ENCODE data around the gene ANXA2.
"Not testable (repeated sequence)": the region's sequence is repeated elsewhere in the genome, so short reads cannot be mapped to it uniquely, and the experiment has no call there.

ANXA2 gene

DNA sequence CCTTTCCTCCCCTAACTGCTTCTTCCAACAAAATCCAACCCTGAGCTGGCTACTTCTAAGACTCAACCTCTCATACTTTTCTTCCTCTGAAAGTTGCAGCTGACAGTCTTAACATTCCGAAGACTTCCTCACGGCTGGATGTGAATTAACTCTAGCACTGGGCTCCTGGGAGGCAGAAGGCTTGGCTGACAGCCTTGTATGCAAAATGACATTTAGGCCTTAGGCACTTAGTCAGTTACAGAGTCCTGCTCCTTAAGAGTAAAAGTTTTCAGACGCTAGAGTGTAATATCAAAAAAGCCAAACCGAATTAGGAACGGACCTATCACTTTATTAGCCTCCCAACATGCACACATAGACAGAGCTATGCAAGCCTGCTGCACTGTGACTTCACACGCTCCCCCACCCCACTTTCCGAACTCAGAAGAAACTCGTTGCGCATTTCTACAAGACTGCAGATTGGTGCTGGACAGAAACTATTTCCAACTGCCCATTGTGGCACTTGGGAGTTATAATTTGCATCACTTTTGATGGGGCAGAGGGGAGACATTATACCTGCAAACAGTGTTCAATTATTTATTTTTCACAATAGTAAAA lies 15.5 kb upstream of the ANXA2 start:
- TF ChIP-seq, protein P1, sequence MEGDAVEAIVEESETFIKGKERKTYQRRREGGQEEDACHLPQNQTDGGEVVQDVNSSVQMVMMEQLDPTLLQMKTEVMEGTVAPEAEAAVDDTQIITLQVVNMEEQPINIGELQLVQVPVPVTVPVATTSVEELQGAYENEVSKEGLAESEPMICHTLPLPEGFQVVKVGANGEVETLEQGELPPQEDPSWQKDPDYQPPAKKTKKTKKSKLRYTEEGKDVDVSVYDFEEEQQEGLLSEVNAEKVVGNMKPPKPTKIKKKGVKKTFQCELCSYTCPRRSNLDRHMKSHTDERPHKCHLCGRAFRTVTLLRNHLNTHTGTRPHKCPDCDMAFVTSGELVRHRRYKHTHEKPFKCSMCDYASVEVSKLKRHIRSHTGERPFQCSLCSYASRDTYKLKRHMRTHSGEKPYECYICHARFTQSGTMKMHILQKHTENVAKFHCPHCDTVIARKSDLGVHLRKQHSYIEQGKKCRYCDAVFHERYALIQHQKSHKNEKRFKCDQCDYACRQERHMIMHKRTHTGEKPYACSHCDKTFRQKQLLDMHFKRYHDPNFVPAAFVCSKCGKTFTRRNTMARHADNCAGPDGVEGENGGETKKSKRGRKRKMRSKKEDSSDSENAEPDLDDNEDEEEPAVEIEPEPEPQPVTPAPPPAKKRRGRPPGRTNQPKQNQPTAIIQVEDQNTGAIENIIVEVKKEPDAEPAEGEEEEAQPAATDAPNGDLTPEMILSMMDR (conservative IDR thresholded peaks at IDR 0.05; ENCODE audit: control insufficient read depth, insufficient read depth, low read depth, low read length) = no peak
- peak; percentile 49 for DNase-seq (ENCODE audit: low read depth)
- H3K4me3 ChIP-seq (ENCODE audit: control insufficient read depth, low read depth, low read length) = no peak overlapping the region

DNA sequence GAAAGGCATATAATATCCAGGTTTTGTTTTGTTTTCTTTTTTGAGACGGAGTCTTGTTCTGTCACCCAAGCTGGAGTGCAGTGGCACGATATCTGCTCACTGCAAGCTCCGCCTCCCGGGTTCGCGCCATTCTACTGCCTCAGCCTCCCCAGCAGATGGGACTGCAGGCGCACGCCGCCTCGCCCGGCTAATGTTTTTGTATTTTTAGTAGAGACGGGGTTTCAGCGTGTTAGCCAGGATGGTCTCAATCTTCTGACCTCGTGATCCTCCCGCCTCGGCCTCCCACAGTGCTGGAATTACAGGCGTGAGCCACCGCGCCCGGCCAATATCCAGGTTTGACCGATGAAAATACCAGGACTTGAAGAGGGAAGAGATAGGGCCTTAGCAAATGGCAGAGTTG lies 15.0 kb upstream of the ANXA2 start:
- not testable (repeated sequence) for DNase-seq (ENCODE audit: low read depth); H3K4me3 ChIP-seq (ENCODE audit: control insufficient read depth, low read depth, low read length)

DNA sequence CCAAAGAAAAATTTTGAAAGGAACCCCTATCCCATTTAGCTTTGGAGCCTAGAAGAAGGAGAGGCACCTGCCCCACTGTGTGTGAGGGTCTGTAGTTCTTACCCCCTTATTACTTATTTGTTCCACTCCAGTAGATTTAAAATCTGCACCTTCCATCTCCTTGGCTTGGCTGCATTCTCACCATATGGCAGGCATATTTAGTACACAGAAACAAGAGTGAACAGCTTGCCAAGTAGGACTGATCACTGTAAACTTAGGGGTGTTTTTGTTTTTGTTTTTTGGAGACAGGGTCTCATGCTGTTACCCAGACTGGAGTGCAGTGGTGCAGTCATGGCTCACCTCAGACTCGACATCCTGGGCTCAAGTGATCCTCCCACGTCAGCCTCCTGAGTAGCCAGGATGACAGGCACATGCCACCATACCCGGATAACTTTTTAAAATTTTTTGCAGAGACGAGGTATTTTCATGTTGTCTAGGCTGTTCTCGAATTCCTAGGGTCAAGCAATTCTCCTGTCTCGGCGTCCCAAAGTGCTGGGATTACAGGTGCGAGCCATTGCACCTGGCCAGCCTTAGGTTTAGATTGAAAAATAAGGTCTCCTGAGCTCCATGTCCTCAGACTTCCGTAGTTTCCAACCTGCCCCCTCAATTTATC lies 14.1 kb upstream of the ANXA2 start:
- H3K4me3 ChIP-seq (ENCODE audit: control insufficient read depth, low read depth, low read length) = no peak overlapping the region
- TF ChIP-seq, protein P1 (conservative IDR thresholded peaks at IDR 0.05; ENCODE audit: control insufficient read depth, insufficient read depth, low read depth, low read length) = no peak
- DNase-seq (ENCODE audit: low read depth) = no peak

DNA sequence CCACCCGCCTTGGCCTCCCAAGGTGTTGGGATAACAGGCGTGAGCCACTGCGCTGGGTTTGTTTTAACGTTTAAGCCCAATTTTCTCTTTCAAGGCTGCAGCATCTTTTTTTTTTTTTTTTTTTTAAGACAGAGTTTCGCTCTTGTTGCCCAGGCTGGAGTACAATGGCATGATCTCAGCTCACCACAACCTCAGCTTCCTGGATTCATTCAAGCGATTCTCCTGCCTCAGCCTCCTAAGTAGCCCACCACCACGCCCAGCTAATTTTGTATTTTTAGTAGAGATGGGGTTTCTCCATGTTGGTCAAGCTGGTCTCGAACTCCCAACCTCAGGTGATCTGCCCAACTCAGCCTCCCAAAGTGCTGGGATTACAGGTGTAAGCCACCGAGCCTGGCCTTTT lies 12.6 kb upstream of the ANXA2 start:
- H3K4me3 ChIP-seq (ENCODE audit: control insufficient read depth, low read depth, low read length); DNase-seq (ENCODE audit: low read depth): not testable (repeated sequence)

DNA sequence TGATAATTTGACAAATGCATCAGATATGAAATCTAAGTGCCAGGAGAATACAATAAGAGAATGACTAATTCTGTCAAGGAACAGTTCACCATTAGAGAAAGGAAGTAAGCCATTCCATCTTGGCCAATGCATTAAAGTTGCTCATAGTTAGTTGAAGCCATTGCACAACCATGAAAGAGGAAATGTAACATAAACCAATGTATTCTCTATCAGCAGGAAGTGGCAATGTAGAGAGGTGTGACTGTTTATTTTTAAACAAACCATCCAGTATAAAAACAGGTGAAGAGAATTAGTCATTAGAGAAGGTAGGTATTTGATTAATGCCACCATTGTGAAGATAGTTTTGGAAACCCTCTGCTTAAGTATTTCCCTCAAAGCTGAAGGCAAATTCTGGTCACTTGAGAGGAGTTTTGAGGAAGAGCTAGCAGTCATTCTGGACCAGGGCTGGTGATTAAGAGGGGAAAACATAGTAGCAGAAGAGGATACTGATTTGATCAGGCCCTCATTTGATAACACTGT lies 10.7 kb upstream of the ANXA2 start:
- peak; percentile 93 for DNase-seq (ENCODE audit: low read depth)
- TF ChIP-seq, protein P1 (conservative IDR thresholded peaks at IDR 0.05; ENCODE audit: control insufficient read depth, insufficient read depth, low read depth, low read length) = no peak
- no peak overlapping the region for H3K4me3 ChIP-seq (ENCODE audit: control insufficient read depth, low read depth, low read length)

DNA sequence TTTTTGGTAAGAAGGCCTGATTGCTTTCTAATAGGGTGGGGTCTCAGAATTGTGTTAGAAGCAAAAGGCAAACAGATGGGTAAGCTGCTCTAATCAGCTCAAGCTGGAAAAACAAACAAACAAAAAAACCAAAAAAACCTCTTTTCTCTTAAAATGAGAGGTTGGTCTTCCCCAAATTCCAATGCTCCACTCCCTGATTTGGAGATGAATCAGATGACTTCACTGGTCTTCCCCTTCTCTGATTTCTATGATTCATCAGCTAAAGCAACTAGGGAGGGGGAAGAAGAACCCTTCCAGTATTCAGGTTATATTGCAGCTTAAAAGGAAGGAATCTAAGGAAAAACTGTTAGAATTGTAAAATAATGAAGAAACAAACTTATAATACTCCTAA lies 9.6 kb upstream of the ANXA2 start:
- TF ChIP-seq, protein P1 (conservative IDR thresholded peaks at IDR 0.05; ENCODE audit: control insufficient read depth, insufficient read depth, low read depth, low read length) = no peak
- peak; percentile 92 for DNase-seq (ENCODE audit: low read depth)
- no peak overlapping the region for H3K4me3 ChIP-seq (ENCODE audit: control insufficient read depth, low read depth, low read length)

DNA sequence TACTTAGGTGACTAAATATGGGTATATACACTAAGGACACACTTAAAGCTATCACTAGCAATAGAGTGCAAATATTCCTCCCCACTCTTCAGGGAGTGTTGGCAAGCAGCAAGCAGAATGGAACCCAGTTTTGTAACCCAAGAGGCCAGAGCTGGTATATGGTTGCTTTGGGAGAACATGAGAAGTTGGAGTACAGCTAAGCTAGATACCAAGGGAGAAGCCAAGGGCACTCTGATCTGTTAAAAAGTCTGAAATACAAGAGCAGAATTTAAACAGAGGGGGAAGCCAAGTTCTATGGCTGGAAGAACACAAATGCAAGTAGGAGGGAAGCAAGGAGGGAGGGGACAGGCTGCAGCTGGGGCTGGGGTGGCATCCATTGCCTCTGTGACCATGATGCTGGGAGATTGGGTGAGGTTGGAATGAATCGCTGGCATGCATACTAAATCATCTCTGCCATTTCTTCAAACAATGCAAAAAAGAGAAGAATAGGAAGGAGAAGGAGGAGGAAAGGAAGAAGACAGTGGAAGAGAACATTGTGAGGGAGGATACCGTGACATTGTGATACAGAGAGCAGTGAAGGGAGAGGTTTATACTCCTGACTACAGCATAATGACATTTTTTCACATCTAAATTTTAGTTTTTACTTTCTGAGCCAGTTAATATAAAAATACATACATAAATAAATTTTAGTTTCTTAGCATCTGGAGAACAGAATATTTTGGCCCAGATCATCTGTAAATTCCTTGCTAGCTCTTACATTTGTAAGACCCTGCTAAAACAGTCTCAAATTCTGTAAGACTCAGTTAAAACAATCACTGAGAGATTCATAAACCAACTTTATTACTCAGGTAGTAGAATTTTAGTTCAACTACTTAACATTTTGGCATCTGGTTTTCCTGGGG lies 9.0 kb upstream of the ANXA2 start:
- H3K4me3 ChIP-seq (ENCODE audit: control insufficient read depth, low read depth, low read length) = no peak overlapping the region
- DNase-seq (ENCODE audit: low read depth) = no peak
- TF ChIP-seq, protein P1 (conservative IDR thresholded peaks at IDR 0.05; ENCODE audit: control insufficient read depth, insufficient read depth, low read depth, low read length) = no peak

Measured in fibroblast of mammary gland (primary cell).